ENCODE data around the gene GSK3A.

The GSK3A gene

DNA sequence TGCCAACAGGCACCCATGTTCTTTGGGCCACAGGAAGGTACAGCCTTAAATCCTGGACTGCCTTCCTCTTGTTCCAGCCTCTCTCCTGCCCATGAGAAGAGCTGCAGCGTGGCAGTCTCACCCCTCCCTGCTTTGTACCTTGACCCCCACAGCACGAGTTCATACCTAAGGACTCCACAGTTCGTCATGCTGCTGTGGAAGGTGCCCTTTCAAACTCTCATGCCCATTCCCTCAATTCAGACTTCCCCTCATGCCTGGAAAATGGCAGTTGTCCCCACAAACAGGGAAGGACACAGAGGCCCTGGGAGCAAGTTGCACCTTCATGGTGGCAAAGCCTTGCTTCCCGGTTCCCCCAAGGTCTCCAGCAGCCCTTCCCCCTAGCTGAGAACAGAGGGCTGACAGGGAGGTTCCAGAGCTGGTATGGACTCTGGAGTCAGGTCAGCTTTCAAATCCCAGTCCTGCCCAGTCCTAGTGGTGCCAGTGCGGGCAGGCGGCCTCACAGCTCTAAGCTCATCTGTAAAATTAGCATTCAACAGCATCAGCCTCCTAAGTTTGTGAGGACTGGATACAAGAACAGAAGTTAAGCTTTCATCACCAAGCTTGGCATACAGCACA, 8.6 kb downstream of the GSK3A start:
- Histone ChIP-seq H3K4ac (ENCODE audit: low read length) (no peak overlapping the region), H3K4me3 (ENCODE audit: low read length in 2 of 2) (no peak overlapping the region), H2BK15ac (ENCODE audit: low read length) (no peak overlapping the region), H4K91ac (ENCODE audit: low read depth, low read length, poor library complexity) (no peak overlapping the region), H3K27ac (replicated peaks; ENCODE audit: low read length) (no peak overlapping the region), H3K79me1 (ENCODE audit: low read depth, low read length) (peaks cover 3% of the 10 kb centered on the region), H3K36me3 (replicated peaks in 1 of 2; ENCODE audit: control insufficient read depth in 2 of 2, insufficient read depth in 2 of 2, low read length in 2 of 2) (peaks cover 57 to 90% of the 10 kb centered on the region in 2 donors), H4K8ac (ENCODE audit: low read depth, low read length) (no peak overlapping the region), H2AK5ac (ENCODE audit: low read depth, low read length) (no peak overlapping the region), H2BK12ac (ENCODE audit: low read length) (no peak overlapping the region), H3K14ac (ENCODE audit: low read length) (no peak overlapping the region), H3K27me3 (ENCODE audit: control insufficient read depth in 3 of 3, insufficient read depth in 3 of 3, low read depth in 1 of 3, low read length in 3 of 3) (no peaks in the 10 kb centered on the region), H3K9me3 (replicated peaks in 1 of 2; ENCODE audit: control insufficient read depth in 2 of 2, insufficient read depth in 1 of 2, low read depth in 1 of 2, low read length in 2 of 2) (no peaks in the 10 kb centered on the region), H3K23ac (ENCODE audit: low read depth, low read length, poor library complexity) (no peak overlapping the region), H3K18ac (ENCODE audit: low read length) (no peak overlapping the region), H3K9ac (ENCODE audit: low read depth, low read length, poor library complexity) (no peak overlapping the region), H2BK120ac (ENCODE audit: low read depth, low read length) (no peak overlapping the region), H2BK5ac (ENCODE audit: low read length) (no peak overlapping the region), H2AFZ (ENCODE audit: low read length) (no peak overlapping the region), H3K4me1 (ENCODE audit: control insufficient read depth in 2 of 2, insufficient read depth in 1 of 2, low read depth in 1 of 2, low read length in 2 of 2) (peaks cover 0 to 3% of the 10 kb centered on the region in 2 donors), H3K4me2 (ENCODE audit: insufficient read depth, low read length, poor library complexity, severe bottlenecking) (no peak overlapping the region)
- no CpG with 5 or more reads among the region's 6 CpGs for WGBS, 2 donors (ENCODE audit: extremely low coverage in 2 of 2, insufficient read length in 2 of 2, insufficient replicate concordance in 1 of 2)
- DNase-seq (ENCODE audit: low spot score) = no peak

GRCh38 chr19:42233106-42233505, 9.3 kb downstream of the GSK3A start:
- Histone ChIP-seq H3K18ac (ENCODE audit: low read length) (no peak overlapping the region), H4K8ac (ENCODE audit: low read depth, low read length) (no peak overlapping the region), H4K91ac (ENCODE audit: low read depth, low read length, poor library complexity) (no peak overlapping the region), H3K36me3 (replicated peaks in 1 of 2; ENCODE audit: control insufficient read depth in 2 of 2, insufficient read depth in 2 of 2, low read length in 2 of 2) (peaks cover 58 to 92% of the 10 kb centered on the region in 2 donors), H3K4ac (ENCODE audit: low read length) (no peak overlapping the region), H2BK5ac (ENCODE audit: low read length) (no peak overlapping the region), H3K4me1 (ENCODE audit: control insufficient read depth in 2 of 2, insufficient read depth in 1 of 2, low read depth in 1 of 2, low read length in 2 of 2) (peaks cover 0 to 3% of the 10 kb centered on the region in 2 donors), H3K4me3 (ENCODE audit: low read length in 2 of 2) (no peak overlapping the region), H3K27ac (replicated peaks; ENCODE audit: low read length) (no peak overlapping the region), H3K23ac (ENCODE audit: low read depth, low read length, poor library complexity) (no peak overlapping the region), H3K27me3 (ENCODE audit: control insufficient read depth in 3 of 3, insufficient read depth in 3 of 3, low read depth in 1 of 3, low read length in 3 of 3) (no peaks in the 10 kb centered on the region), H2AFZ (ENCODE audit: low read length) (no peak overlapping the region), H2BK15ac (ENCODE audit: low read length) (no peak overlapping the region), H3K79me1 (ENCODE audit: low read depth, low read length) (peaks cover 1% of the 10 kb centered on the region), H3K4me2 (ENCODE audit: insufficient read depth, low read length, poor library complexity, severe bottlenecking) (no peak overlapping the region), H2AK5ac (ENCODE audit: low read depth, low read length) (no peak overlapping the region), H2BK12ac (ENCODE audit: low read length) (no peak overlapping the region), H3K9ac (ENCODE audit: low read depth, low read length, poor library complexity) (no peak overlapping the region), H3K9me3 (replicated peaks in 1 of 2; ENCODE audit: control insufficient read depth in 2 of 2, insufficient read depth in 1 of 2, low read depth in 1 of 2, low read length in 2 of 2) (no peaks in the 10 kb centered on the region), H3K14ac (ENCODE audit: low read length) (no peak overlapping the region), H2BK120ac (ENCODE audit: low read depth, low read length) (no peak overlapping the region)
- WGBS, 2 donors (ENCODE audit: extremely low coverage in 2 of 2, insufficient read length in 2 of 2, insufficient replicate concordance in 1 of 2) = no CpG with 5 or more reads among the region's 7 CpGs
- no peak for DNase-seq (ENCODE audit: low spot score)

GRCh38 chr19:42232435-42232834, 10.0 kb downstream of the GSK3A start:
- H3K4me2 ChIP-seq (ENCODE audit: insufficient read depth, low read length, poor library complexity, severe bottlenecking) = no peak overlapping the region
- peaks cover 0 to 3% of the 10 kb centered on the region in 2 donors for H3K4me1 ChIP-seq (ENCODE audit: control insufficient read depth in 2 of 2, insufficient read depth in 1 of 2, low read depth in 1 of 2, low read length in 2 of 2)
- no peak overlapping the region for H2BK15ac ChIP-seq (ENCODE audit: low read length)
- H3K9ac ChIP-seq (ENCODE audit: low read depth, low read length, poor library complexity) = no peak overlapping the region
- no peak overlapping the region for H3K14ac ChIP-seq (ENCODE audit: low read length)
- no peak for DNase-seq (ENCODE audit: low spot score)
- H3K27ac ChIP-seq (replicated peaks; ENCODE audit: low read length) = no peak overlapping the region
- no peaks in the 10 kb centered on the region for H3K27me3 ChIP-seq (ENCODE audit: control insufficient read depth in 3 of 3, insufficient read depth in 3 of 3, low read depth in 1 of 3, low read length in 3 of 3)
- H3K23ac ChIP-seq (ENCODE audit: low read depth, low read length, poor library complexity) = no peak overlapping the region
- H3K9me3 ChIP-seq (replicated peaks in 1 of 2; ENCODE audit: control insufficient read depth in 2 of 2, insufficient read depth in 1 of 2, low read depth in 1 of 2, low read length in 2 of 2) = no peaks in the 10 kb centered on the region
- H2BK120ac ChIP-seq (ENCODE audit: low read depth, low read length) = no peak overlapping the region
- H3K18ac ChIP-seq (ENCODE audit: low read length) = no peak overlapping the region
- no peak overlapping the region for H3K4ac ChIP-seq (ENCODE audit: low read length)
- H2AFZ ChIP-seq (ENCODE audit: low read length) = no peak overlapping the region
- peaks cover 1% of the 10 kb centered on the region for H3K79me1 ChIP-seq (ENCODE audit: low read depth, low read length)
- peaks cover 58 to 94% of the 10 kb centered on the region in 2 donors for H3K36me3 ChIP-seq (replicated peaks in 1 of 2; ENCODE audit: control insufficient read depth in 2 of 2, insufficient read depth in 2 of 2, low read length in 2 of 2)
- no peak overlapping the region for H2AK5ac ChIP-seq (ENCODE audit: low read depth, low read length)
- H2BK5ac ChIP-seq (ENCODE audit: low read length) = no peak overlapping the region
- no peak overlapping the region for H4K91ac ChIP-seq (ENCODE audit: low read depth, low read length, poor library complexity)
- no peak overlapping the region for H4K8ac ChIP-seq (ENCODE audit: low read depth, low read length)
- WGBS, 2 donors (ENCODE audit: extremely low coverage in 2 of 2, insufficient read length in 2 of 2, insufficient replicate concordance in 1 of 2) = no CpG with 5 or more reads among the region's 10 CpGs
- no peak overlapping the region for H3K4me3 ChIP-seq (ENCODE audit: low read length in 2 of 2)
- no peak overlapping the region for H2BK12ac ChIP-seq (ENCODE audit: low read length)

- WGBS, 2 donors (ENCODE audit: extremely low coverage in 2 of 2, insufficient read length in 2 of 2, insufficient replicate concordance in 1 of 2) = no CpG with 5 or more reads among the region's 4 CpGs
- DNase-seq (ENCODE audit: low spot score) = no peak
- no peak overlapping the region for H3K4me3 ChIP-seq (ENCODE audit: low read length in 2 of 2)
- no peaks in the 10 kb centered on the region for H3K27me3 ChIP-seq (ENCODE audit: control insufficient read depth in 3 of 3, insufficient read depth in 3 of 3, low read depth in 1 of 3, low read length in 3 of 3)
- H3K14ac ChIP-seq (ENCODE audit: low read length) = no peak overlapping the region
- H3K4me2 ChIP-seq (ENCODE audit: insufficient read depth, low read length, poor library complexity, severe bottlenecking) = no peak overlapping the region
- H3K27ac ChIP-seq (replicated peaks; ENCODE audit: low read length) = no peak overlapping the region
- no peak overlapping the region for H2AFZ ChIP-seq (ENCODE audit: low read length)
- peaks cover 3% of the 10 kb centered on the region for H3K79me1 ChIP-seq (ENCODE audit: low read depth, low read length)
- H3K9ac ChIP-seq (ENCODE audit: low read depth, low read length, poor library complexity) = no peak overlapping the region
- H3K4me1 ChIP-seq (ENCODE audit: control insufficient read depth in 2 of 2, insufficient read depth in 1 of 2, low read depth in 1 of 2, low read length in 2 of 2) = peaks cover 0 to 3% of the 10 kb centered on the region in 2 donors
- no peak overlapping the region for H3K23ac ChIP-seq (ENCODE audit: low read depth, low read length, poor library complexity)
- no peak overlapping the region for H4K91ac ChIP-seq (ENCODE audit: low read depth, low read length, poor library complexity)
- H3K9me3 ChIP-seq (replicated peaks in 1 of 2; ENCODE audit: control insufficient read depth in 2 of 2, insufficient read depth in 1 of 2, low read depth in 1 of 2, low read length in 2 of 2) = peaks cover 0 to 3% of the 10 kb centered on the region in 2 donors
- H2BK15ac ChIP-seq (ENCODE audit: low read length) = no peak overlapping the region
- no peak overlapping the region for H3K4ac ChIP-seq (ENCODE audit: low read length)
- H3K36me3 ChIP-seq (replicated peaks in 1 of 2; ENCODE audit: control insufficient read depth in 2 of 2, insufficient read depth in 2 of 2, low read length in 2 of 2) = peaks cover 63 to 97% of the 10 kb centered on the region in 2 donors
- H2BK120ac ChIP-seq (ENCODE audit: low read depth, low read length) = no peak overlapping the region
- H2BK12ac ChIP-seq (ENCODE audit: low read length) = no peak overlapping the region
- H2BK5ac ChIP-seq (ENCODE audit: low read length) = peak overlapping the region; percentile 53
- no peak overlapping the region for H2AK5ac ChIP-seq (ENCODE audit: low read depth, low read length)
- H3K18ac ChIP-seq (ENCODE audit: low read length) = no peak overlapping the region
- no peak overlapping the region for H4K8ac ChIP-seq (ENCODE audit: low read depth, low read length)
Measured at GRCh38 chr19:42230571-42230970, 11.8 kb downstream of the GSK3A start.

Measured in neuronal stem cell (in vitro differentiated cells).